HepG2 (cell line): ENCODE measurements around the gene MRPL30. TPM values are rescaled to one million over a fixed set of nuclear protein-coding genes. Genes with fewer than 3 reads are reported as not detected.
A peak's percentile ranks its signal among the peaks of the same experiment; 100 is the strongest.

Experiments used
- BHLHE40 ChIP-seq: IDR thresholded peaks from 2 replicates; pipeline ENCODE4 v1.6.1; 2011; ENCODE audit warnings: low read length, improper control_type of control experiment
- CEBPG ChIP-seq: IDR thresholded peaks from 2 replicates; pipeline ENCODE4 v1.6.1; 2016
- KDM3A ChIP-seq: IDR thresholded peaks from 2 replicates; pipeline ENCODE4 v1.6.1; 2018; ENCODE audit warnings: low read depth, missing compliant biosample characterization
- MZF1 ChIP-seq: sonication (generic); formaldehyde crosslinking; IDR thresholded peaks from 2 replicates; pipeline ENCODE4 v1.8.1; 2023; ENCODE audit warnings: mild to moderate bottlenecking, missing genetic modification reagents, borderline replicate concordance
- NR2F2 ChIP-seq: IDR thresholded peaks from 2 replicates; pipeline ENCODE4 v1.6.1; 2012; ENCODE audit warnings: low read depth, inconsistent platforms, borderline replicate concordance
- RELA ChIP-seq: sonication (generic); formaldehyde crosslinking; IDR thresholded peaks from 2 replicates; pipeline ENCODE4 v1.4.0; 2020; ENCODE audit warnings: missing genetic modification reagents
- RFX1 ChIP-seq: fragments of 450-650 bp; IDR thresholded peaks from 2 replicates; pipeline ENCODE4 v1.6.1; 2017
- SNRNP70 ChIP-seq: fragments of 200-400 bp; formaldehyde crosslinking; IDR thresholded peaks from 2 replicates; pipeline ENCODE4 v1.6.1; 2017; ENCODE audit warnings: mild to moderate bottlenecking, low read depth, low read length, moderate library complexity
- TRIM24 ChIP-seq: sonication (generic); formaldehyde crosslinking; IDR thresholded peaks from 2 replicates; pipeline ENCODE4 v1.8.0; 2022; ENCODE audit warnings: mild to moderate bottlenecking, missing genetic modification reagents
- ZBTB42 ChIP-seq: sonication (generic); formaldehyde crosslinking; IDR thresholded peaks from 2 replicates; pipeline ENCODE4 v1.5.0; 2020; ENCODE audit warnings: mild to moderate bottlenecking, missing genetic modification reagents
- ZNF296 ChIP-seq: sonication (generic); formaldehyde crosslinking; conservative IDR thresholded peaks from 2 replicates; pipeline ENCODE4 v1.5.0; 2020; ENCODE audit warnings: mild to moderate bottlenecking, missing genetic modification reagents
- ZNF331 ChIP-seq: sonication (generic); formaldehyde crosslinking; IDR thresholded peaks from 2 replicates; pipeline ENCODE4 v1.4.0; 2020; ENCODE audit warnings: missing genetic modification reagents
- ZNF33A ChIP-seq: sonication (generic); formaldehyde crosslinking; IDR thresholded peaks from 2 replicates; pipeline ENCODE4 v1.5.1; 2020; ENCODE audit warnings: missing genetic modification reagents, mild to moderate bottlenecking, moderate library complexity, borderline replicate concordance
- ZNF619 ChIP-seq: sonication (generic); formaldehyde crosslinking; IDR thresholded peaks from 2 replicates; pipeline ENCODE4 v1.4.0; 2020; ENCODE audit warnings: mild to moderate bottlenecking, missing genetic modification reagents
- ZNF792 ChIP-seq: IDR thresholded peaks from 2 replicates; pipeline ENCODE4 v1.6.1; 2016
- polyA plus RNA-seq, 8 experiments: library from polyadenylated mRNA; depleted of rRNA in 3 of 8; stranded (reverse) in 7 of 8; unstranded in 1 of 8; fragments of >200 nt; fragmentation: Illumina TruSeq in 4 of 8; extraction: Trizol in 4 of 8; gene quantifications; 2 replicates each; pipeline versions ENCODE4 v1.2.1 to v1.2.3, GENCODE V29; 2011 to 2016; ENCODE audit warnings: low read depth in 4 of 8, missing spikeins in 1 of 8, mixed read lengths in 1 of 8; ENCODE audit not compliant: insufficient read depth in 1 of 8
- total RNA-seq, 5 experiments: library from RNA; depleted of rRNA; stranded (reverse); fragments of >200 nt; fragmentation: Illumina TruSeq; extraction: Trizol; gene quantifications; 2 replicates each; pipeline ENCODE4 v1.2.3, GENCODE V29; 2016; ENCODE audit warnings: low read depth in 1 of 5
- TF ChIP-seq, protein P1 (sequence below): sonication (generic); formaldehyde crosslinking; IDR thresholded peaks from 2 replicates; pipeline ENCODE4 v1.4.0; 2020; ENCODE audit warnings: missing genetic modification reagents, borderline replicate concordance
- TF ChIP-seq, protein P2 (sequence below): sonication (generic); formaldehyde crosslinking; IDR thresholded peaks from 2 replicates; pipeline ENCODE4 v1.8.1; 2023; ENCODE audit warnings: mild to moderate bottlenecking, missing genetic modification reagents, borderline replicate concordance
- TF ChIP-seq, protein P3 (sequence below): sonication (generic); formaldehyde crosslinking; conservative IDR thresholded peaks from 2 replicates; pipeline ENCODE4 v1.8.0; 2022; ENCODE audit warnings: low read depth, missing genetic modification reagents
- TF ChIP-seq, protein P4 (sequence below): sonication (generic); formaldehyde crosslinking; IDR thresholded peaks from 2 replicates; pipeline ENCODE4 v1.5.0; 2020; ENCODE audit warnings: missing genetic modification reagents
- TF ChIP-seq, protein P5 (sequence below): sonication (generic); formaldehyde crosslinking; IDR thresholded peaks from 2 replicates; pipeline ENCODE4 v1.8.1; 2022; ENCODE audit warnings: low read depth, mild to moderate bottlenecking, missing genetic modification reagents

The MRPL30 gene
- total and polyA plus RNA-seq, 2 of the 13 experiments (the other 11 are each of a cell fraction or from before 2014, with no cell fraction given): 30.2 to 75.3 TPM

DNA sequence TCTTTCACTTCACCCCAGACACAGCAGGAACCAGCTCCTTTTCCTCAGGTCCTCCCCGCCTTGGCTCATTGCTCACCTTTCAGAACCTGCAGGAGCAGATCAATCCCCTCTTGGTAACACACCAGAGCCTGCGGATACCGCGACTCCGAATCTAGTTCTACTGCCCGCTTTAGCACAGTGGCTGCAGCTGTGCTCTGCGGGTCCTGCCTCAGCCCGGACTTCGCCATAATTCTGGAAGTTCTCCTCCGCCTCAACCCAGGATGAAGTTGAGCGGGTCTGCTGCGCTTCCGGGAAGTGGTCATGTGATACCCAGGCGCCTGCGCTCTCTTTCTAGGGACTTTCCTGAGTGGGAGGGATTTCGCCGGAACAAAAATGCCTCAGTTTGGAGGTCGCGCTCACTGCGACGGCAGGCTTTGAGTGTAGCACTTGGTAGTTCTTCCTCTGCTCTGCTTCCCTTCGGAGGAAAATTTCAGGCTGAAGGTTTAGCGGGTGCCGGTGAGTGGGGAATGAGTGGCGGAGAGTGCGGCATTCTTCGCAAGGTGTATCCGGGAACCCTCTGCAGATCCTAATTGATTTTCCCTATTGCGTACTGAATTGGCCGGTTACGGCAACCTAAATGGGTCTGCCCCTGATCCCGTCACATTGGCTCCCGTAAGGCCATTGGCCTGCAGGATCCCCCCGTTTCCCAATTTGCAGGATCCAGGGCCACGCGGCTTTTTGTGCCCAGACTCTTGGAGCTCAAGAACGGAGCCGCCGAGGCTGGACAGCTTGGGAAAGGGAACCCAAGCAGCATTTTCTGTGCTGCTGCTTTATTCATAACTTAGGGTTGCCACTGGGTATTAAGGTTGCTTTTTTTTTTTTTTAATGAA, at the start of gene MRPL30, which contains the start of gene MITD1 (continued):
- TF ChIP-seq, protein P1, sequence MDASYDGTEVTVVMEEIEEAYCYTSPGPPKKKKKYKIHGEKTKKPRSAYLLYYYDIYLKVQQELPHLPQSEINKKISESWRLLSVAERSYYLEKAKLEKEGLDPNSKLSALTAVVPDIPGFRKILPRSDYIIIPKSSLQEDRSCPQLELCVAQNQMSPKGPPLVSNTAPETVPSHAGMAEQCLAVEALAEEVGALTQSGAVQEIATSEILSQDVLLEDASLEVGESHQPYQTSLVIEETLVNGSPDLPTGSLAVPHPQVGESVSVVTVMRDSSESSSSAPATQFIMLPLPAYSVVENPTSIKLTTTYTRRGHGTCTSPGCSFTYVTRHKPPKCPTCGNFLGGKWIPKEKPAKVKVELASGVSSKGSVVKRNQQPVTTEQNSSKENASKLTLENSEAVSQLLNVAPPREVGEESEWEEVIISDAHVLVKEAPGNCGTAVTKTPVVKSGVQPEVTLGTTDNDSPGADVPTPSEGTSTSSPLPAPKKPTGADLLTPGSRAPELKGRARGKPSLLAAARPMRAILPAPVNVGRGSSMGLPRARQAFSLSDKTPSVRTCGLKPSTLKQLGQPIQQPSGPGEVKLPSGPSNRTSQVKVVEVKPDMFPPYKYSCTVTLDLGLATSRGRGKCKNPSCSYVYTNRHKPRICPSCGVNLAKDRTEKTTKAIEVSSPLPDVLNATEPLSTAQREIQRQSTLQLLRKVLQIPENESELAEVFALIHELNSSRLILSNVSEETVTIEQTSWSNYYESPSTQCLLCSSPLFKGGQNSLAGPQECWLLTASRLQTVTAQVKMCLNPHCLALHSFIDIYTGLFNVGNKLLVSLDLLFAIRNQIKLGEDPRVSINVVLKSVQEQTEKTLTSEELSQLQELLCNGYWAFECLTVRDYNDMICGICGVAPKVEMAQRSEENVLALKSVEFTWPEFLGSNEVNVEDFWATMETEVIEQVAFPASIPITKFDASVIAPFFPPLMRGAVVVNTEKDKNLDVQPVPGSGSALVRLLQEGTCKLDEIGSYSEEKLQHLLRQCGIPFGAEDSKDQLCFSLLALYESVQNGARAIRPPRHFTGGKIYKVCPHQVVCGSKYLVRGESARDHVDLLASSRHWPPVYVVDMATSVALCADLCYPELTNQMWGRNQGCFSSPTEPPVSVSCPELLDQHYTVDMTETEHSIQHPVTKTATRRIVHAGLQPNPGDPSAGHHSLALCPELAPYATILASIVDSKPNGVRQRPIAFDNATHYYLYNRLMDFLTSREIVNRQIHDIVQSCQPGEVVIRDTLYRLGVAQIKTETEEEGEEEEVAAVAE: peak; percentile 92; the same call in 1 of the 2 replicates
- peak; percentile 84 for TF ChIP-seq ZNF296 (CRISPR knock-in tag)
- TF ChIP-seq, protein P2, sequence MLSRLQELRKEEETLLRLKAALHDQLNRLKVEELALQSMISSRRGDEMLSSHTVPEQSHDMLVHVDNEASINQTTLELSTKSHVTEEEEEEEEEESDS: 0 out of 2 replicates have a peak, but pooled peaks have one; percentile 95
- TF ChIP-seq ZNF792 (CRISPR knock-in tag): peak; percentile 95
- peak; percentile 63; the same call in 1 of the 2 replicates for TF ChIP-seq BHLHE40
- peak; percentile 15; the same call in 1 of the 2 replicates for TF ChIP-seq CEBPG
- TF ChIP-seq RELA (CRISPR knock-in tag): peak; percentile 99
- TF ChIP-seq, protein P3, sequence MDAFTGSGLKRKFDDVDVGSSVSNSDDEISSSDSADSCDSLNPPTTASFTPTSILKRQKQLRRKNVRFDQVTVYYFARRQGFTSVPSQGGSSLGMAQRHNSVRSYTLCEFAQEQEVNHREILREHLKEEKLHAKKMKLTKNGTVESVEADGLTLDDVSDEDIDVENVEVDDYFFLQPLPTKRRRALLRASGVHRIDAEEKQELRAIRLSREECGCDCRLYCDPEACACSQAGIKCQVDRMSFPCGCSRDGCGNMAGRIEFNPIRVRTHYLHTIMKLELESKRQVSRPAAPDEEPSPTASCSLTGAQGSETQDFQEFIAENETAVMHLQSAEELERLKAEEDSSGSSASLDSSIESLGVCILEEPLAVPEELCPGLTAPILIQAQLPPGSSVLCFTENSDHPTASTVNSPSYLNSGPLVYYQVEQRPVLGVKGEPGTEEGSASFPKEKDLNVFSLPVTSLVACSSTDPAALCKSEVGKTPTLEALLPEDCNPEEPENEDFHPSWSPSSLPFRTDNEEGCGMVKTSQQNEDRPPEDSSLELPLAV (CRISPR knock-in tag): no peak
- TF ChIP-seq NR2F2: peak; percentile 81; the same call in 1 of the 2 replicates
- peak; percentile 95; the same call in 1 of the 2 replicates for TF ChIP-seq ZNF33A (CRISPR knock-in tag)
- TF ChIP-seq, protein P4, sequence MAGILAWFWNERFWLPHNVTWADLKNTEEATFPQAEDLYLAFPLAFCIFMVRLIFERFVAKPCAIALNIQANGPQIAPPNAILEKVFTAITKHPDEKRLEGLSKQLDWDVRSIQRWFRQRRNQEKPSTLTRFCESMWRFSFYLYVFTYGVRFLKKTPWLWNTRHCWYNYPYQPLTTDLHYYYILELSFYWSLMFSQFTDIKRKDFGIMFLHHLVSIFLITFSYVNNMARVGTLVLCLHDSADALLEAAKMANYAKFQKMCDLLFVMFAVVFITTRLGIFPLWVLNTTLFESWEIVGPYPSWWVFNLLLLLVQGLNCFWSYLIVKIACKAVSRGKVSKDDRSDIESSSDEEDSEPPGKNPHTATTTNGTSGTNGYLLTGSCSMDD: no peak
- no peak for TF ChIP-seq RFX1
- no peak for TF ChIP-seq SNRNP70
- peak; percentile 96 for TF ChIP-seq KDM3A (CRISPR knock-in tag)
- TF ChIP-seq MZF1 (CRISPR knock-in tag): no peak; the same call in 1 of the 2 replicates
- TF ChIP-seq ZNF619 (CRISPR knock-in tag): peak; percentile 99
- TF ChIP-seq, protein P5, sequence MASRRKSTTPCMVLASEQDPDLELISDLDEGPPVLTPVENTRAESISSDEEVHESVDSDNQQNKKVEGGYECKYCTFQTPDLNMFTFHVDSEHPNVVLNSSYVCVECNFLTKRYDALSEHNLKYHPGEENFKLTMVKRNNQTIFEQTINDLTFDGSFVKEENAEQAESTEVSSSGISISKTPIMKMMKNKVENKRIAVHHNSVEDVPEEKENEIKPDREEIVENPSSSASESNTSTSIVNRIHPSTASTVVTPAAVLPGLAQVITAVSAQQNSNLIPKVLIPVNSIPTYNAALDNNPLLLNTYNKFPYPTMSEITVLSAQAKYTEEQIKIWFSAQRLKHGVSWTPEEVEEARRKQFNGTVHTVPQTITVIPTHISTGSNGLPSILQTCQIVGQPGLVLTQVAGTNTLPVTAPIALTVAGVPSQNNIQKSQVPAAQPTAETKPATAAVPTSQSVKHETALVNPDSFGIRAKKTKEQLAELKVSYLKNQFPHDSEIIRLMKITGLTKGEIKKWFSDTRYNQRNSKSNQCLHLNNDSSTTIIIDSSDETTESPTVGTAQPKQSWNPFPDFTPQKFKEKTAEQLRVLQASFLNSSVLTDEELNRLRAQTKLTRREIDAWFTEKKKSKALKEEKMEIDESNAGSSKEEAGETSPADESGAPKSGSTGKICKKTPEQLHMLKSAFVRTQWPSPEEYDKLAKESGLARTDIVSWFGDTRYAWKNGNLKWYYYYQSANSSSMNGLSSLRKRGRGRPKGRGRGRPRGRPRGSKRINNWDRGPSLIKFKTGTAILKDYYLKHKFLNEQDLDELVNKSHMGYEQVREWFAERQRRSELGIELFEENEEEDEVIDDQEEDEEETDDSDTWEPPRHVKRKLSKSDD: peak; percentile 92
- peak; percentile 90 for TF ChIP-seq ZNF331
- TF ChIP-seq ZBTB42: no peak
- no peak for TF ChIP-seq TRIM24
